ENCODE data around the gene GLT1D1.

DNA sequence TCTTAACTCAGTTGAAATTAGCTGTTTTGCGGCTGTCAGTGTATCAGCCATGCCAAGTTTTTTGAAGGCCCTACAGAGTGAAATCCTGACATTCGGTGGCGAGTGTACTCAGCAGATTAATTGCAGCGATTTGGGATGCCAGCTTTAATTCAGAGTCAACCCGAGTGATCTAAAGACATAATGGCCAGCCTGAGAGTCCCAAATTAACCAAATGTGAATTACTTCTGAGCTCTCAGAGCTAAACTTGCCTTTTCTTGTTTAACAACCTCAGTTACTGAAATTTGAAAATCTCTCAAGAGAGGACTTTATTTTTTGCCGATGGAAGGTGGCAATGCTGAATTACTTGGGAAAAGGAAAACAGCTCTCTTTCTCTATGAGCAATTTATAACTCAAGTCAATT, 148.5 kb downstream of the GLT1D1 start:
- TF ChIP-seq POLR2A (IDR thresholded peaks at IDR 0.05; ENCODE audit: low read length) (no peak), GATA1 (IDR thresholded peaks at IDR 0.05; ENCODE audit: low read depth, low read length) (no peak)

All from erythroblast (primary cell).